Endothelial cell of hepatic sinusoid (primary cell): ENCODE data around the gene PYGB.

Source experiments
- in situ Hi-C: cut with HindIII; loops from 2 replicates; pipeline ENCODE4 v1.10.0; 2017; ENCODE audit warnings: low sequenced_read_pairs

Gene PYGB

DNA sequence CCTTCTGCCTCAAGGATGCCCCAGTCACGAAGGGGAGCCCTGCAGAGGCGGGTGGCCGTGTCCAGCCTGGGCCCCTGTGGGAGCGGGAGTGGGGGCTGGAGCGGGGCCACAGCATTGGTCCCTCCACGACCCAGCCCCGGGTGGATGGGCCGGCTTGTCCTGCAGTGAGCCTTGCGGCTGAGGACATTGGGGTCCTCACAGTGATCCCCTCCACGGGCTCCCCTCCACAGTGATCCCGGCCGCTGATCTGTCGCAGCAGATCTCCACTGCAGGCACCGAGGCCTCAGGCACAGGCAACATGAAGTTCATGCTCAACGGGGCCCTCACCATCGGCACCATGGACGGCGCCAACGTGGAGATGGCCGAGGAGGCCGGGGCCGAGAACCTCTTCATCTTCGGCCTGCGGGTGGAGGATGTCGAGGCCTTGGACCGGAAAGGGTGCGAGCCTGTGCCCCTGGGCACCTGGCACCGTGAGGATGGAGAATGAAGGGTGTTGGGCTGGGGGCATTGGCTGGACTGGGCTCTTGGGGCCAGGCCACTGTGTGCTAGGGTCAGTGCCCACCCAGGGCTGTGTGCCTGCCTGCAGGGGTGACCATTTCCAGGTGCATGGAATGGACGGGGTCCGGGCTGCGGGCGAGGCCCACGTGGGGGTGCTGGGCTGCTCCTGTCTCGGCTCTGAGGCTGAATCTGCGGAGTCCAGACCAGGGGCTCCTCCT lies 44.4 kb downstream of the PYGB start:
- in situ Hi-C loops = no loop called here

DNA sequence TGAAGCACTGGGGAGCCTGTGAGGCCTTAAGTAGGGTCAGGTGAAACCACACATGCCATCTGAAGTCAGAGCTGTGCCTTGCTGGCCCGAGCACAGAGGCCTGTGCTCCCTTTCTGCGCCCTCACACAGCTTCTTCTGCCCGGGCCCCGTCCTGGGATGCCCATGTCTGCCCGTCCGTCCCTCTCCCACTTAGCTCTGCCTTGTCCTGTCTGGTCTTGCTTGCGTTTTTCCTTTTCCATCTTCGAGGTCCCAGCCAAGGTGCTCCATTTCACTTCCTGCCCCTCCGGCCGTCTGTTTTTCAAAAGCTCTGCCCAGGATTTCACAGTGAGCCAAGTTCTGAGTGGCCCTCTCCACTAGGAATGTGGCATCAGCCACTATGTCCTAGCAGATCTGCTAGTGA lies 45.6 kb downstream of the PYGB start:
- in situ Hi-C loops = no loop called here

DNA sequence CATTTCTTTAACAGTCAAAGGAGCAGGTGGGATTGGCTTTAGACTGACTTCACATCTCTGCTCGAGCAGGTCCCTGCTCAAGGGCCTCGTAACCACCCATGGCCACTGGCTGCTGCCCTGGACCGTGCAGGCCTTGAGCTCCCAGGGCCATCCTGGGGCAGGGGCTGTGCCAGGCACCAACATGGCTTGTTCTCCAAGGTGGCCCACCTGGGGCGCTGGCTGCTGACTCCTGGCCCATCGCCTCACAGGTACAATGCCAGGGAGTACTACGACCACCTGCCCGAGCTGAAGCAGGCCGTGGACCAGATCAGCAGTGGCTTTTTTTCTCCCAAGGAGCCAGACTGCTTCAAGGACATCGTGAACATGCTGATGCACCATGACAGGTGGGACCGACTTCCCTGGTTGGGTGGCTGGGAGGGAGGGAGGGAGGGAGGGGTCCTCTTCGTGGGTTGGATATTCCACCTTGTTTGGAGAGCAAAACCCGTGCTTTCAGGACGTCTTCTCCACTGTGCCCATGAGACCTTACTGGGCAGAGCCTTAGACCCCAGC lies 46.1 kb downstream of the PYGB start:
- in situ Hi-C loops = no loop called here

DNA sequence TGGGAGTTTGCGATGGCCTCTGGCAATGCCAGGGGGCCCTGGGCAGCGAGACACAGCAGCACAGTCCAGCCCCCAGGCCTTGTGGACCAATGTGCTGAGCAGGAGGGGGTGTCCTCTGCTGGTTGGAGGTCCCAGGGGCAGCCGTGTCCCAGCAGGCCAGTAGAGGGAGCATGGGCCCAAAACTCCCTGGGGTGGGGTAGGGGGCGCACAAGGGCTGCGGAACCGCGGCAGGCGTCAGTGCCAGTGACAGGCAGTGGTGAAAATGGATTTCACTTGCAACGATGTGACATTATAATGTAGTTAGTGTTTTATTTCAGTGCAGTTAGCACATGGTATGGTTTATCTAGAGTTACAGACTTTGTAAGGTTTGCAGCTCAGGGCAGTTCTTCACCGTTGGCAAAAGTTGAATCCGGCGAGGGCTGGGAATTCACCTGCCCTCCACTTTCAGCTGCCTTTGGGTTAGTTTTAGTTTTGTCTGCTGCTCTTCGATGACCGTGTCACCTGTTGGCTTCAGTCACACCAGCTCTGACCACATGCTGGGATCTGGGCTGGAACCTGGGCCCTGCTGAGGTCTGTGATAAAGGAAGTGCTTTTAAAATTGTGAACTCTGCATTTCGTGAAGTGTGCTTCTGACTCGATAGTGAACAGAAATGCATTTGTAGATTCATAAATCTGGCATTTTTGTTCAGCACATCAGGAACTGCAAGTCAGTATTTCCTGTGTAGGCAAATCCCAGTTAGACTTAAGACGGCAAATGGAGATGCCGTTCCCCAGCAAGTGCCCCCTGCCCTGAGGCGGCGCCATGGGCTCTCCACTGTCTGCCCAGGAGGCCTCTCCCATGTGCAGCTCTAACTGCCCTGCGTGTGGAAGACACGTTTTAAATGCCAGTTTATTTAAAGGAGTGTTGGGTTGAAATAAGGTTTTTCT lies 46.8 kb downstream of the PYGB start:
- in situ Hi-C loops = no loop called here

DNA sequence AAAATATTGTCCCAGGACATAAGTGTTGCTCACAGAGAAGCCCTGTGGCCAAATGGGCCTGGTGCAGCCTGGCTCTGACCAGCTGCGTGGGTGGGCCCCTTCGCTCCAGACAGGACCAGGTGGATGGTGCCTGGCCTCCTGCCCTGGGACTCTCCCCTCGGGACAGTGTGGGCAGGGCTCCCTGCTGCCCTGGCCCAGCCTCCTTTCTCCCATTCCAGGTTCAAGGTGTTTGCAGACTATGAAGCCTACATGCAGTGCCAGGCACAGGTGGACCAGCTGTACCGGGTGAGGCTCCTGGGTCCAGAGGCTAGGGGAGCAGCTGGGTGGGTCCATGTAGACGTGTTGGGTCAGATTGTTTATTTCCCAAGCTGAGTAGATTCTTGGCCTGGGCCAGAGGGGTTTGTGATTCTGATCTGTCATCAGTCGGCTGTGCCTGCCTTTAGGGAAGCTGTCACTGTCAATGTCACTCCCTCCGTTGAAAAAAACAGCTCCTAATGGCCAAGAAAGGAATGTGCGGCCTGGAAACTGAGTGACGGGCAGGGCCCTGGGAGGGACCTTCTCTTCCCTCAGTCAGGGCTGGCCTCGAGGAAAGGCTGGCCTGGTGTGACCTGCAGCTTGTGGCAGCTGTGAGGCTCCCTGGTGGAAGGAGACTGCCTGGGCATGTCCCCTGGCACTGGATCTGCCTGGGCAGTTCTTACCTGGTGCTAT lies 47.7 kb downstream of the PYGB start:
- in situ Hi-C loops = no loop called here

DNA sequence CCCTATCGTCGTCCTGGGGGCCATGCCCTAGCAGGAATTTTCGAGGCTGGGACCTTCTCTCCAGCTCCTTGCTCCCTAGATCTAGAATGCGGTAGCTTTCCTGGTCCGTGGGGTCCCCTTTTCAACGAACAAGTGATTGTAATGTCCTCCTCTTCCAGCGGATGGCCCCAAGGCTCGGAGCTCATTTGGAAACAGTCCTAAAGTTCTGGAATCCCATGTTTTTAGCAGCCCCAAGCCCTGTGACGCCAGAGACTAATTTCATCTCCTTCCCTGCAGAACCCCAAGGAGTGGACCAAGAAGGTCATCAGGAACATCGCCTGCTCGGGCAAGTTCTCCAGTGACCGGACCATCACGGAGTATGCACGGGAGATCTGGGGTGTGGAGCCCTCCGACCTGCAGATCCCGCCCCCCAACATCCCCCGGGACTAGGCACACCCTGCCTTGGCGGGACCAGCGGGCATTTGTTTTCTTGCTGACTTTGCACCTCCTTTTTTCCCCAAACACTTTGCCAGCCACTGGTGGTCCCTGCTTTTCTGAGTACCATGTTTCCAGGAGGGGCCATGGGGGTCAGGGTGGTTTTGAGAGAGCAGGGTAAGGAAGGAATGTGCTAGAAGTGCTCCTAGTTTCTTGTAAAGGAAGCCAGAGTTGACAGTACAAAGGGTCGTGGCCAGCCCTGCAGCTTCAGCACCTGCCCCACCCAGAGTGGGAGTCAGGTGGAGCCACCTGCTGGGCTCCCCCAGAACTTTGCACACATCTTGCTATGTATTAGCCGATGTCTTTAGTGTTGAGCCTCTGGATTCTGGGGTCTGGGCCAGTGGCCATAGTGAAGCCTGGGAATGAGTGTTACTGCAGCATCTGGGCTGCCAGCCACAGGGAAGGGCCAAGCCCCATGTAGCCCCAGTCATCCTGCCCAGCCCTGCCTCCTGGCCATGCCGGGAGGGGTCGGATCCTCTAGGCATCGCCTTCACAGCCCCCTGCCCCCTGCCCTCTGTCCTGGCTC lies 48.5 kb downstream of the PYGB start:
- in situ Hi-C loops = no loop called here

DNA sequence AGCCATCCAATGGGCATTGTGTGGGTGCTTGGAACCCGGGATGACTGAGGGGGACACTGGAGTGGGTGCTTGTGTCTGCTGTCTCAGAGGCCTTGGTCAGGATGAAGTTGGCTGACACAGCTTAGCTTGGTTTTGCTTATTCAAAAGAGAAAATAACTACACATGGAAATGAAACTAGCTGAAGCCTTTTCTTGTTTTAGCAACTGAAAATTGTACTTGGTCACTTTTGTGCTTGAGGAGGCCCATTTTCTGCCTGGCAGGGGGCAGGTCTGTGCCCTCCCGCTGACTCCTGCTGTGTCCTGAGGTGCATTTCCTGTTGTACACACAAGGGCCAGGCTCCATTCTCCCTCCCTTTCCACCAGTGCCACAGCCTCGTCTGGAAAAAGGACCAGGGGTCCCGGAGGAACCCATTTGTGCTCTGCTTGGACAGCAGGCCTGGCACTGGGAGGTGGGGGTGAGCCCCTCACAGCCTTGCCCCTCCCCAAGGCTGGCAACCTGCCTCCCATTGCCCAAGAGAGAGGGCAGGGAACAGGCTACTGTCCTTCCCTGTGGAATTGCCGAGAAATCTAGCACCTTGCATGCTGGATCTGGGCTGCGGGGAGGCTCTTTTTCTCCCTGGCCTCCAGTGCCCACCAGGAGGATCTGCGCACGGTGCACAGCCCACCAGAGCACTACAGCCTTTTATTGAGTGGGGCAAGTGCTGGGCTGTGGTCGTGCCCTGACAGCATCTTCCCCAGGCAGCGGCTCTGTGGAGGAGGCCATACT lies 49.4 kb downstream of the PYGB start:
- in situ Hi-C loops = no loop called here

DNA sequence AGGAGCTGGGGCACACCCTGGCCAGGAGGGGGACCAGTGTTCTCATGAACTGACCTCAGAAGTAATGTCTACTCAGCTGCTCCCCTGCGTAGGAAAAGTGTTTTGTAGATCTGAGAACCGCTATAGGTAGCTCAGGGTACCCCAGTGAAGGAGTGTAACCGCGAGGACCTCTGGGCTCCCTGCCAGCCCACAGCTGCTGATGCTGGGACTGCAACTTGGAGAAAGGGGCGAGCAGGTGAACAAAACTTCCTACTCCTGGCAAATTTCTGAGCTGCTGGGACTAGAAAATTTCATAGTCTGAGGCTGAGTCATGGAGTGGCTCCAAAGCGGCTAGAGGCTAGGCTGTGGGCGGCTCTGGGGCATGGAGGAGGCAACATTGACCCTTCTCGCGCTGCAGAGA lies 51.9 kb downstream of the PYGB start:
- in situ Hi-C loops = no loop called here

DNA sequence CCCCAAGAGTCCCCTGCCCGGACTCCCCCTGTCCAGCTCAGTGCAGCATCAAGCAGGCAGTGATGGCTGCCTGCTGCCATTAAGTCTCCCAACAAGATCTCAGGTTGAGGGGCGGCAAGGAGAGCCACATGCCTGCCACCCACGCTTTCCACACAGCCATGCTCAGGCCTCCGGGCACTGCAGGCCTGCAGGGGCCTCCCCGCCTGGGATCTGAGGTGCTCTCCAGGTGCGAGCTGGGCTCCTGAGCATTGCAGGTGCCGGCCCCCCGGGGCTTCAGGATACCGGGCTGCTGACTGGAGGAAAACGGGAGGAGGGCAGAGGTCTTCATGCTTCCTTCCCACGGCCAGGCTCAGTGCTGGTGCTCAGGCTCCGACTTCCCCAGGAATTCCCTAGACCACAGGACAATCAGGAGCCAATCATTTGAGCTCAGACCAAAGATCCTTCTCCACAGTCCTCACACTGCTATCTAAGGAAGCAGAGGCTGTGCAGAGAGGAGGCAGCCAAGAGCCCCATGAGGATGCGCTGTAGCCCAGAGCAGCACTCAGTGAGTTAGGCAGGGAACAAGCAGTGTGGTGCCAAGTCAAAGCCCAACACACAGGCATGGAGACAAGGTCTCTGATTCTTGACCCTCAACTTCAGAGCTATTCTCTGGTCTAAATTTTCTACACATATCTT lies 52.7 kb downstream of the PYGB start:
- in situ Hi-C loops = no loop called here

DNA sequence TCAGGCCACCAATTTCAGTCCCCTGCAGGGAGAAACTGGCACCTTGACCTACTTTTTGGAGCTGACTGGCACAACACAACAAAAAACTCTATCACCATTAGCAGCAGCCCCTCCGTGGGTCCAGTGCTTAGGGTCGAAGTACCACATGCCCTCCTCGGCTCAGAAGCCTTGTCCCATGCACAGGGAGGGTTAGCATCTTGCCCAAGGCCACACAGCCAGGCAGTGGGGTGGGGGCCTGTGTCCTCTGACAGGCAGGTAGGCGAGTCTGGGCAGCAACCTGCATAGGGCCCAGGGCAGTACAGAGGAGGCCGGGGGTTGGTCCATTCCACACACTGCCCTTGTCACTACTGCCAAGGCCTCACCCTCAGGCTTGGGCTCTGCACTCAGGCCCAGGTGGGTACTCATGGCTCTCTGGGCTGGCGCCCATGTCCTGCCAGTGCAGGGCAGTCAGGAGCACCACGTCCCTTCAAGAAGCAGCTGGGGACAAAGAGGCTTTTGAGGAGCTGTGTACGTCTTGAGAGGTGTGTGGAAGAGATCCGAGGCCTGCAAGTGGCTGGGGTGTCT lies 53.6 kb downstream of the PYGB start:
- in situ Hi-C loops = no loop called here

DNA sequence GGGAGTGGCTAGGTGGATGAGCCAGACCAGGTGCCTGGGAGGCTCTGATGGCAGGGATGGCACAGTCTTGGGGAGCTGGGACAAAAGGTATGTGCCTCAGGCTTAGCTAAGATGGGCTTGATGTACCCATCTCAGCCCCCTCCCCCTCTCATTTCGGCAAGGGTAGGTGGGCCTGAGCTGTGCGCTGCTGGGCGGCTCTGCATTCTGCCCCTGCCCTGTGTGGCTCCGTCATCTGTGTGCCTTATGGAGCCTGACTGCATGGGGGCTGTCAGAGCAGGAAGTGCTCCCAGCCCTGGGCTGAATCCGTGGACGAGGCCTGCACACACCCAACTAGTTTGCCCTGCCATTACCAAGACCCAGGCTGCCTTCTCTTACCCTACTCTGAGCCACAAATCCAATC lies 54.7 kb downstream of the PYGB start:
- in situ Hi-C loops = no loop called here

DNA sequence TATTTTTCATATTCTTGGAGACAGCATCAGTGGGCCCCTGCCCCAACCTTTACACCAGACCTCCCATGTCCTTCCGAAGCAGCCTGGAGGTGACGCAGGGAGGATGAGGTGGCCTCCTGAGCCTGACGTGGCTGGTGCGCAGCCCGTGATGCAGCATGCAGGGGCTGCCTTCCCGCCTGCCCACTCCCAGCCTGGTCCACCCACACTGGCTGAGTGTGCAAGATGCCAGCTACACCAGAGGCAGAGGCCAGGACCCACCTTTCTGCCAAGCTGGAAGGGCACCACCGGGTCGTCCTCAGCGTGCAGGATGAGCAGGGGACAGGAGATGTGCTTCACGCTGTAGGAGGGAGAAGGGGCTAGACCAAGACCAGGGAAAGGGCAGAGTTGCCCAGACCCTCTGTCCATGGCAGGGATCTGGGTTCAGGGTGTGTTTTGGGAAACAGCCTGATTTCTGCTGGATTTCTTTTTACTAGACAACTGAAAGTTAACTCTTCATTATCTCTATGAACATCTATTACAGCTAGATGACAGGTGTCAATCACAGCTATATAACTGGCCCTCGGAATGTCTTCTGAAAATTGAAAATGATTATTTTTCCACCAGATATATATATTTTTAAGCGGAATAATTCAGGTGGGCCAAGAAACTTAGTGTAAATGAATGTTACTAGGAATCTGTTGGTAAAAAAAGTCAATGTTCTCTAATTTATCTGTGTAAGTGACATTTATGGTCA lies 55.6 kb downstream of the PYGB start:
- in situ Hi-C loops = no loop called here

DNA sequence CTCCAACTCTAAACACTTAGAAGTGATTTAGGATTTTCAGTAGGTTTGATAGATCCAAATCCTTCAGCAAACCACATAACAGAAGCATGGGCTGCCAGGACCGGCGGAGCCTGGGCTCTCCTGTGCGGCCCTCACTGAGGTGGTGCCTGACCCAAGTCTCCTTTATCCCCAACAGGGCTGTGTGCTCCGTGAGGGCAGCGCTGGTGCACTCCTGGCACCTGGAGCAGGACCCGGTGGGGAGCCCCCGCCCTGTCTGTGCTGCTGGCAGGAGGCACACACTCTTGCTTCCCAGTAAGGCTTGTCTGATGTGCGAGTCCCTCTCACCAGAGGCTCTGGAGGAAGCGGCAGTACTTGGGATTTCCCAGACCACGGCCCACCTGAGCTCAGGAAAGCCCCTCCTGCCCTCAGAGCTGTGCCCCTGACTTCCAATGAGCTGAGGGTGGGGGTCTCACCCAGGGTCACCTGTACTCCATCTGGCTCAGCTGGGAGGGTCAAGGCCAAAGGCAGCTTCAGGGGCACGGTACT lies 56.2 kb downstream of the PYGB start:
- in situ Hi-C loops = no loop called here

DNA sequence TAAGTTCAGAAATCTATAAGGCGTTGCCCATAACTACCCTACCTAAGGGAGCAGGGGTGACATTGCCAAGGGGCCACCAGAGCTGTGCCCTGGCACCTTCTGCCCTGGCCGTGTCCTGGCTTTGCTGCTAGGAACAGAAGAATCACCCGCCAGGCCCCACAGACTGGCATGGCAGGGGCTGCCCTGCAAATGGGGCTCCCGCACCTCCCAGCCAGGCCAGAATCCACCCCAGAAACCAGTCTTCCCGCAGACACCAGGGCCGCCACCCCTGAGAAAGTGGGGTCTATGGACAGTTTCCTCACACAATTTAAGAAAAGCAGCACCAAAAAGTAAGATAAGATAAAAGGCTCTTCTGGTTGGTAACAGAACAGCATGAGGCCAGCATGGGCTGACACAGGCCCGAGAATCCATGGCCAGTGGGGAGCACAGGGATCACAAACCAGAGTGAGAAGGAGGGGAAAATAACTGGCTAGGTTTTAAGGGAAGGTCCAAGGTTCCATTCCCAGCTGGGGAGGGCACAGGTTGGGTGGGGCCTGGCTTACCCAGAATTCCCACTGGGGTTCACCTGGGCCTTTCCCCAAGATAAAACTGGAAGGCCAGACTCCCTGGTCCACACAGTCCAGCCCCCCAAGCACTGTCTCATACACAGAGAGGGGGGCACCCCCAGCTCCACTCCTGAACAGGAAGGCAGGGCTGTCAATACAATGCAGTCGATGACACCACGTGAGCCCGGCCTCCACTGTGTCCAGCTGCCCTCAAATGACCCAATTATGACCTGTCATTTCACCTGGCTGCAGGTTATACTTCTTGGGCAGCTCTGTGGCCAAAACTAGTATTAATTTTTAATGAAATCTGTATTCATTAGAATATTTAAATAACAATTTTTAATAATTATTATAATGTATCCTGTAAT lies 59.4 kb downstream of the PYGB start:
- in situ Hi-C loops = no loop called here

DNA sequence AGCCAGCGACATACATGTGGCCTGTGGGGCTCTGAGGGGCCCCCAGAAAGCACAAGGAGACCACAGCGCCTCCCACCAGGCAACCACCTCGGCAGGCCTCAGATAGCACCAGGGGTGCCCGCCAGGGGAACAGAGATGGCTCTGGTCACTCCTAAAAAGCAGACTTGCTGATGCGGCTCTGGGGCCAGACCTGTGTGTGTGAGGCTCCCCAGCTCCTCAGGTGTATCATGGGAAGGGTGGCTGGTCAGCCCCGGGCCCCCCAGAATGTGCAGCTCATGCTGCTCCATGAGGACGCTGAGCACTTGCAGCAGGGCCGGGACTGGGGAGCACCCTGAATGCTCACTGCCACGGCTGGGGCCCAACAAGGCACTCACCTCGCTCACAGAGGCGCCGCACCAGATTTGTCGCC lies 60.2 kb downstream of the PYGB start:
- in situ Hi-C loops = no loop called here

DNA sequence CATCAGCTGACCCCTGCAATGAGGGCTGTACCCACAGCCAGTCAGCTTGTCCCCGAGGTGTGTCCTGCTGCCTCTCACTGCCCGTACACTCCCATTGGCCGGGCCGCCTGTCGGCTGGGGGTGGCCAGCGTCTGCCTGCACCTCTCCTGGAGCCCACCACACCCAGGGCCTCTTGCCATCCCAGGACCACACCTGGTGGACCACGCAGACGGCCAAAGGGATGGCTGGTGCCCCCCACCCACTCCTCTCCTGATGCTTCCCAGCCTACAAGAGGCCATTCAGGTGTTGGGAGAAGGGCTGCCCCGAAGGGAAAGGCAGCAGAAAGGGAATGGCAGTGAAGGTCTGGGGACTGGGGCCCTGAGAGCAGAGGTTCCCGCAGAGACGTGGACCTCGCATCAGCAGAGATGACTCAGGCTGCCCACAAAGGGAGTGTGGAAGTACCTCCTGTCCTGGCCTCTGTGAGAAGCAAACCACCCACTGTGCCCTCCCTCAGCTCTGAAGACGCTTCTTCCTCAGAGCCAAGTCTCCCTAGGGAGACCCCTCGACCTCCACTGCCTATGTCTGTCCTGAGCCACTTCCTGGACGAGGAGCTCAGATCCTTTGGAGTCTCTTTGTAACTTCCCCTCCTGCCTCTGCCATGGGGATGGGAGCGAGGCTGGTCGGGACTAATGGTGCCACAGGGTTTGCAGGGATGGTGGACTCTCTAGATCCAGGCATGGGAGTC lies 60.9 kb downstream of the PYGB start:
- in situ Hi-C loops = no loop called here
